Stimulated activated CD8-positive, alpha-beta memory T cell treated with anti-CD3 and anti-CD28 coated beads, Interleukin-7, amount 100 ng/mL, for 24 hours (primary cell): ENCODE results near the gene EHMT1.

ENCODE experiments used
- DNase-seq: peaks from one replicate; pipeline ENCODE4 v3.0.0-alpha.2; 2020; ENCODE audit warnings: low read depth

EHMT1 gene

DNA sequence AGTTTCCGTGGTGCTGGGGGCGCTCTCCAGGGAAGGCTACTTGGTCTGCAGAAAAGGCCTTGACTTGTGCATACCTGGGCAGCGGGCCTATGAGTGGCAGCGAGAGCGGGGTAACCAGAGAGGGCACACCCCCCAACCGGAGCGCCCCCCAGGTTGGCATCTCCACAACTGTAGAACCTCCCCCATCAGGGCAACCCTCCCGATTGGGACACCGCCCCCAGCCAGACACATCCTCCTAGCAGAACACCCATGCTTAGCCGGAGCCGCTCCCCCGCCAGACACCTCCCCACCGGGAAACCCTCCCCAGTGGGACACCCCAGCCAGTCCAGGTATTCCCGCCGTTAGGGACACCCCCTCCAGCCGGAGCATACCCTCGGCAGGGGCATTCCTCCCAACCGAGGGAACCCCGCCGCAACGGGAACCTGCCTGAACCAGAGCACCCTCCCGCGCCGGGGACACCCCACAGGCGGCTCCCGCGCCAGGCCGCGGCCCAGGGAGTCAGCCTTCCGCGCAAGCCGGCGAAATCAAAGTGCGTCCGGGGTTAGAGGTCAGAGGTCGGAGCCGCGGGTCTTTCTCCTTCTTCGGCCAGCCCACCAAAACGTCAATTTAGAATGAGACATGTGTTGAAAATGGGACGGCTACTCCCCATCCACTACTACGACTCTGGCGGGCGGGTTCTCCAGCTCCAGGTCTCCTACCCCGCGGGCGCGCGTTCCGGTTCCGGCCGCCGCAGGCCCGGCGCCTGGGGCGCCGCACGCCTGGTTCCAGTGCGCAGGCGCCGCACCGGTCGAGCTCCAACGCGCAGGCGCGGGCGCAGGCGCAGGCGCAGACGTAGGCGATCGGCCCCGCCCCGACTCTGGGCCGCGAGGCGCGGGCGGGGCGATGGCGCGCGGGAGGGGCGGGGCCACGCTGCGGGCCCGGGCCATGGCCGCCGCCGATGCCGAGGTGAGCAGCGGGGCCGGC, at the start of gene EHMT1:
Gene EHMT1, plus strand, starts transcription at position 901 of the 963 bp plus-strand sequence. Its CDS starts 24 bp downstream, at position 925.
- peak; percentile 74 for DNase-seq

DNA sequence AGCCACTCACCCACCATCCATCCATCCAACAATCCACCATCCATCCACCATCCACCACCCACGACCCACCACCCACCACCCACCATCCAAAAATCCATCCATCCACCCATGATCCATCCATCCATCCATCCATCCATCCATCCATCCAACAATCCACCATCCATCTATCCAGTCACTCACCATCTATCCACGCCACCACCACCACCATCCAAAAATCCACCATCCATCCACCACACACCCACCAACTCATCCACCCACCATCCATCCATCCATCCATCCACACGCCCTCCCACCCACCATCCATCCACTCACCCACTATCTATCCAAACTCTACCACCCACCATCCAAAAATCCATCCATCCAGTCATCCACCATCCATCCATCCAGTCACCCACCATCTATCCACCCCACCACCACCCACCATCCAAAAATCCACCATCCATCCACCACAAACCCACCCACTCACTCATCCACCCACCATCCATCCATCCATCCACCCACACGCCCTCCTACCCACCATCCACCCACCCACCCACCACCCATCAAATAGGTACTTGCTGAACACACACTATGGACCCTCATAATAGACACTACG, 49.1 kb upstream of the EHMT1 start:
- no peak for DNase-seq

DNA sequence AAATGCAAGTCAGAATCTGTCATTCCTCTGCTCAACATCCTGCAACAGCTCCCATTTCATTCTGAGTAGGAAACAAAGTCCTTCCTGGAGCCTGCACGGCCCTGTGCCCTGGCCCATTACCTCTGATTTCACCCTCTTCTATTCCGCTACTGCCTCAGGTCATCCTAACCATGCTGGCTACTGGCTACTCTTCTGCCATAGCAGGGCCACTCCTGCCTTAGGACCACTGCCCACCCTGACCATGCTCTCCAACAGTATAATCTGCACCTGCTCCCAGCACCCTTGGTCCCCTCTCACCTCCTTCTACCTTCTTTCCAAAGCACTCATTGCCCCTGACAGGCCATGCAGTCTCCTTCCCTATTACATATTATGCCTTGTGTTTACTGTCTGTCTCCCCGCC, 48.2 kb upstream of the EHMT1 start:
- DNase-seq = no peak

DNA sequence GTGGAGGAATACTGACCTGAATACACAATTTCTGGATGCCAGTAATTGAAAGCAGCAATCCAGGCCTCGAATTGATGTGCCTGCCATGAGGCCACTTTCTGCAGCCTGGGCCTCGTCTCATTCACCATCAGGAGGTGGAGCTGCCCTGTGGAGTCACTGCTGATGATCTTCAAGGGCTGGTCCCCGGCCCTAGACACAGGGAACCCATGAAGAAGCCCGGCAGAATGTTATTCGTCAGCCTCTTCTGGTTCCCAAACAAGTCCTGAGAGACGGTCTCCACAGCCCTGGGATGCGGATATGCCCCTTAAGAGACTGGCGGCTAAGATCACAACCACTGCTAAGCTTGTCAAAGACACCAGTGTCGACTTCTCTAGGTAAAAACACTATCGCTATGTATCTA, 44.6 kb upstream of the EHMT1 start:
- no peak for DNase-seq

DNA sequence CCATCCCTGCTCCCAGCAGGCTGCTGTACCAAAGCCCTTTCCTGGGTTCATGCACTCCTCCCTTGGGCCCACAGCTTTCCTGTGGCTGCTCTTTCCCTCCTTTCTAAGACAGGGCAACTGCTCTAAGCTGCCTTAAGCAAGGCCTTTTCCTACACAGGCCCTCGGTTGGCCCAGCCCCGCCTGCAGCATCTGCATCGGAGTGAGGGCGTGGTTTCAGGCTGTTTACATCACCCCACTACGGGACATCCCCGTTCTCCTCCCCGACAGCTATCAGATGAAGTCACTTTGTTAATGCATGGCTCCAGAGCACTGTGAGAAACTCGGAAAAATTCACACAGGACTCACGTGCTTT, 43.5 kb upstream of the EHMT1 start:
- DNase-seq = no peak

DNA sequence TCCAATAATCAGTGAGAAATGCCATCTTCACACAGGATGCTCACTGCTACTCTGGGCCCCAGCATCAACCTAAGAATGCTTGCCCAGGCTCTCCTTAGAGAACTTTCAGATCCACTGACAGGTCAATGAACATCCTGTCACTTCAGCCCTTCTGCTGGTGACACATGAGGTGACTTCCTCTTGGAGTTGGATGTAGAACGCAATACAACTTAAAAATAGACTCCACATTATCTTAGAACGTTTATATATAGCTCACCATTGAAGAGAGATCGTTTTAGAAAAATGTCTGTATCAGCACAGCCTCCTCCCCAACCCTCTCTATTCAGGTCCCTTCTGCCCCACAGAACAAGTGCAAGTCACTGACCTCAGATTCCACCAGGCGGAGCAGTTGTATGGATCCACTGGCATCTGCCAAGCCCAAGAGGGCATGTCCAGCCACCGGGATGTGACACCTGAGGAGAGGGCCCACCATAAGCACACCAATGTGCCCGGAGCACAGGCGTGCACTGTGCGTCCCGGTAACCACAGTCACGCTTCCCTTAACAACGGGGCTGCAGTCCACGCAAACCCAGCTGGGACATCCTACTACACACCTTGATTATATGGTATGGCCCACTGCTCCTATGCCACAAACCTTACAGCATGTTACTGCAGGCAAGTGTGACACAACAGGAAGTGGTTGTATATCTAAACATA, 42.9 kb upstream of the EHMT1 start:
- no peak for DNase-seq

DNA sequence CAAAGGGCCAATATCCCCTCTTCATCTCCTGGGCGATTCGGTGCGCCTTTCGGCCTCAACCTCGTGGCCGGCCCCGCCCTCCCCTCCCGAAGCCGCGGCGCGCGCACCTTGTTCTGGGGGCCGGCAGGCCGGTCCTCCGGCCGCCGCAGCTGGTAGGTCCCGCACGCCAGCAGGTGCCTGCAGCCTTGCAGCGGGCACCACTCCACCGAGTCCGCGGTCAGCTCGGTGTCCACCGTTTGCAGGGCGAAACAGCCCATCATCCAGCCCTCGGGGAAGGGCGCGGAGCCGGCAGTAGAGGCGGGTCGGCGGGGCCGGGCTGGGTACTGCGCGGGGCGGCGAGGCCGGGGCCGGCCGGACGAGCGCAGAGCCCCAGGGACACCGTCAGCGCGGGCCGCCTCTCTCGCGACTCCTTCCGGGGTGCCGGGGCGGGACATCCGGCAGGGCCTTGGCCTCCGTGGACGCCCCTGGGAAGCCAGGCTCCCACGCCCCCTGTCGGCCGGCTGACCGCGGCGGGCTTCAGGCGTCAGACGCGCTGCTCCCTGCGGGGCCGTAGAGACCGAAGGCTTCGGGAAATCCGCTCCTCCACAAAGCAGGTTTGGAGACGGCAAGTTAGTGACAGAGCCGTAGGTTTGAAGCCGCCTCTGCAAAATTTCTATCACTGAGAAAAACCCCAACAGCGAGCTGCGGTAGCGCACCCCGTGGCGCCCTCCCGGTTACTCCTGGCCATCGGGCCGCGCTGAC, 40.1 kb upstream of the EHMT1 start, which contains the start of gene DPH7:
Gene DPH7, minus strand, starts transcription at position 408 of the 741 bp plus-strand sequence. Its CDS starts 148 bp downstream, at position 260.
- DNase-seq = peak; percentile 96

DNA sequence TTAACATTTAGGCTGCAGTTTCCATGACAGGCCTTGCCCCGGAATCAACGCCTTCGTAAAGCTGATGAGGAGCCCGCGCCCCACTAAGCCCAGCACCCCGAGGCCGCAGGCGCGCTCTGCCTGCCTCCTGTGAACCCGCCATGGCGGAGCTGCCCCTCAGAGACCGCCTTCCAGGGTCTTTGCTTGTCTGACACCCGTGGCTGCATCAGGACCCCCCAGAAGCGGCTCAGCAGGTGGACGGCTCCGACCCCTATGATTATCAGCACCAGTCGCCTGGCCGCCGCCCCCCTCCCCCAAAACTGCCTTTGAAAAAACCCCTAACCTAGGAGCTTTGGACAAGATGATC, 39.6 kb upstream of the EHMT1 start:
- no peak for DNase-seq

DNA sequence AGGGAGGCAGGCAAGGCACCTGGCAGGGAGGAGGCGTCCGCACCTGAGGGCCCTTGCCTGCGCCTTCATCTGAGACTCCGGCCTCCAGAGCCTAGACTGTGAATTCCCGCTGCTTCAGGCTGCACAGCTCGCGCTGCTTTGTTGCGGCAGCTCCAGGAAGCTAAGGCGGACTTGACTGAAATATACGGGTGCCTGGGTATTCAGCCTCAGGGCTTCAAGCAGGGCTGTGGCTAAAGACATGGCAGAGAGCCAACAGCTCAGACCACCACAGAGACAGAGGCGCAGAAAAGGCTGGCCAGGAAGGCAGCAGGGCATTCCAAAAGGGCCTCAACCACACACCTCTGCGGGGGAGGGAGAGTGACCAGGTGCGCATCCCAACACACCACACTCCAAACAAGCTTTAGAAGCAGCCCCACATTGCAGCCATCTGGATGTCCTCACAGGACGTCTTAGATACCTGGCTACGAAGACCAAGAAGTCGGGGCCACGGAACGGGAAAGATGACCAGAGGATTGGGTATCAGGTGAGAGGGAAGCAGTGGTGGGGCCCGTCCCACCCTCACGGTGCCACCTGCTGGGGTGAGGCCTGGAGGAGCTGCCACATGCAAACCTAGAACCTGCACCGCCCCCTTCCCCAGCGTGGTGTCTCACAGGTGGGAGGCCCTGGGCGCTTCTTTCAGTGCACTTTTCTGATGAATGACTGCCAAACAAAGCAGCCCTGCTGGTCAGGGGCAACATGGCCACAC, 38.4 kb upstream of the EHMT1 start:
- no peak for DNase-seq

DNA sequence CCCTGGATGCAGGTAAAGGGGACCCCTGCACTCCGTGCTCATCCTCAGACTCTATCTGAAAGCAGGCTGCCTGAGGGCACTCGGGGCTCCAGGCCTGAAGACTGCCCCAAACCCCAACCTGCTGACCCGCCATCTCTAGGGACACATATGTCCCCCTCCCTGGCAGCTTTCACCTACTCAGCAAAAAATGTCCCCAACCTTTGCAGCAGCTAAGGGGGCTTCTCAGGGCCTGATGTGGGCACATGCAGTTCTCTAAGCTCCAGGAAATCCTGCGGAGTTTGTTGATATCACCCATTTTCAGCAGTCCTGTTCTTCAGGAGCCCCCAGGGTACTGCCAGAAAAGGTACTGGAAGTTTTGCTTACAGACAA, 37.9 kb upstream of the EHMT1 start:
- no peak for DNase-seq

DNA sequence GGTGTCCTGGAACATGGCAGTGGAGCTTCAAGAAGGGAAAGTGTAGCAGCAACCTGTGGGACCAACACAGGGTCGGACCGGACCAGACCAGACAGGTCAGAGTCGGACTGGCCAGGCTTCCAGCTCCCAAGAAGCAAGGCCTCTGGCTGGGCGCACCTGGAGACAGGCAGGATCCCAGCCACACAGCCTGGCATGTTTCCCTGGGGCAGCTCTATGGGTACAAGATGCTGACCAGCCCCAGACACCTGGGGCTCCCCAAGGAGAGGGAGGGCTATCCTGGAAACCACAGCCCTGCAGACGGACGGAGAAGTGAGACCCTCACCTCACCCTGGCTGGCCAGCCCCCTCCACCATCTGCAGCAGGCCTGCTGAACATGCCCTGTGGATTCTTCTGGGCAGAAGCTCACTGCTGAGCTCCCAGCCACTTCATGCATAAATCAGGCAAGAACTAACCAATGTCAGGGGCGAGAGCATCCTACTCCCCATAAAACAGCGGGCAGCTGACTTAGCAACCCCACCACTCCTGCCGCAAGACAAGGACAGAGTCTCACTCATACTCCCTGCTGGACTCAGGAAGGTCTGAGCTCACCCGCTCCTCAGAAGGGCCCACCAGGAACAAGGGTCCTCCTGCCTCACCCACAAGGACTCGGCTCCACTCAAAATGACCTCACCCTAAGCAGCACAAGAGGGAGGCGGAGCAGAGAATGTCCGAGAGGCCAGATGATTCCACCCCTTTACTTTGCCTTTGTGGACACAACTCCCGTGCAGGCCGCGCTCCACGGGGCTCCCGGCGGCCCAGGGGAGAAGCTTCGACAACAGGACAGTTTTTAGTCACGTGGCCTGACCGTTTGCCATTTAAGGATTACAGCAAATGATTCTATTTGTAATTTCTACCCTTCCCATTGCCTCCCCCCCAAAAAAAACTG, 37.2 kb upstream of the EHMT1 start:
- DNase-seq = no peak

DNA sequence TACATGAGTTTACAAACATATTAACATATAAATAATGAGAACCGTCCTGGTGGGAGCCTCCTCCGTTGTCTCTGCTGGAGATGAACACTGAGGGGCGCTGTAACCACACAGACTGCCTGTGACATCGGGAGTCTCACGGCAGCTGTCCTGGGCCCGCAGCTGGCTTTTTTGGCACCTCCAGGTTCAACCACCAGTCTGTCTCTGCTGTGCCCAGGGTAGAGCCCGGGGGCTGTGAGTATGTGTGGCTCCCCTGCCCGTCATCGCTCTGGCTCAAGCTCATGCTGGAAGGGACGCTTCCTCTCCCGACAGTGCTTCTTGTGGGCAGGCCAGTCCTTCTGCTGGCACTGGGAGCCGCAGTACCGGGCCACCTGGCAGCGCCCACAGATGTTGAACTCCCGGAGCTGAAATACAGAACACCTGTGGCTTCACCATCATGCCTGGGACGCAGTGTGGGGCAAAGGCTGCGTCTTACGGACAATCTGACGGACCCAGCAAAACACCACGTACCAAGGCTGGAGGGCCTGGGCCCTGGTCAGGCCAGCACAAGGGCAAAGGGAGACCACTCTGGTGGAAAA, 36.4 kb upstream of the EHMT1 start:
- no peak for DNase-seq

DNA sequence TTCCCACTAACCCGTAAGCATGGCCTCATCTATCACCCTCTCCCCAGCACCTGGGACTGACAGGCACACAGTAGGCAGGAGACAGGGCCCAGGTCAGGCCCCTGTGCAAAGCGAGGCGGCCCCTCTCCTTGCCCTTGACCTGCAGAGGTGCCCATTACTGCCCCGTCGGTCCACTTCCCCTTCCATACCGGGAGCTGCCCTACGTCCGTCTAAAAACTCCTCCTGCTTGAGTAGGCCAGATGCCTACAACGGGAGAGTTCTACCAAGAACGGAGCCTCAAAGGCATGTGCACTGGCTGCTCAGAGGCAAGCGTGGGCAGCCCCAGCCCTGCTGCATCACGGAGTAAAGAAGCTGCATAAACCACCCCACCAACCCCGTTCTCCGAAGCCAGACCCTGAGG, 35.5 kb upstream of the EHMT1 start:
- DNase-seq = no peak

DNA sequence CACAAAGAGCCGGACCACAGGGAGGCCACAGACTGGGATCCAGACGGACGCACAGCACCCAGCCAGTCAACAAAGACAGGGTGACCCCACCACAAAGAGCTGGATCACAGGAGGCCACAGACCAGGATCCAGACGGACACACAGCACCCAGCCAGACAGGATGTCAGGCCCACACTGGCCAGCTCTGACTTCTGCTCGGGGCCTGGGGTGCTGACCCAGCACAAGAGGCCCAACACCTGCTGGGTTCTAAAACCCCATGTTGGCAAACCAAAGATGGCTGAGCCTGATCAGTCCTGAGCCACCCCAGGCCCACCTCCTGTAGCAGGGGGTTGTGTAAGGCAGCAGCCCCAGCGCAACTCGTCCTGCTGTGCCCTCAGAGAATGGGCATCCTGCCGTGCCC, 34.8 kb upstream of the EHMT1 start:
- no peak for DNase-seq

DNA sequence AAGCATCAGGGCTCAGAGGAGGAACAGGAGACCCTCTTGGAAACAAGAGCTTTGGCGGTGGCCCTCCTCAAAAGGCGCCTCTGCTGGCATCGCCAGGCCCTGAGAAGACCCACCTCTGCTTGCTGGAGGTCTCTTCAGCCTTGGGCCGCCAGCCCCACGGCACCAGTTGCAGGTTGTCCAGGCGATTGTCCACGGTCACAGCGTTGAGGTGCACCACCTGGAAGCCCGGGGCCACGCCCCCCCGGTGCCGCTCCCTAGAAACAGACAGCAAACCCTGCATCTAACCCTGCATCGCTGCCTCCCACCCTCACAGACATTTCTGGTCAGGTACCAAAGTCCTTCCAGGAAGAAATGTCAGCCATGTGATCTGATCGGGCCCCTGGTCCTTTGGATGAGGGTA, 32.0 kb upstream of the EHMT1 start:
- no peak for DNase-seq

DNA sequence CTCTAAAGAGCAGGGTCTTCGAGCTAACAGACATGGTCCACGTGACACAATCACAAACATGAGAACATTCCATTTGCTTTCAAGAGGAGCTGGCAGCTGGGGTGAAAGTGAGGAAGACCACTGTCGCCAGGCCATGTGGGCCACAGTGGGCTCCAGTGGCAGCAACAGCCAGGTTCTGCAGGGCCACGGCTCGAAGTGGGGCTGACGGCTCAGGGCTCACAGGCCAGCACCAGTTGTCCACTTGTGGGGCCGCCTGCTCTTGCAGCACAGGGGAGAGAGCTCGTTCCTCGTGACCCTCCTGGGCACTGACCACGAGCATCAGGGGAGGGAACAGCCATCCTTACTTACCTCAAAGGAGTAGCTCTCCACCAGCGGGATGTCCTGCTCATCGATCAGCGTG, 30.5 kb upstream of the EHMT1 start:
- DNase-seq = no peak

DNA sequence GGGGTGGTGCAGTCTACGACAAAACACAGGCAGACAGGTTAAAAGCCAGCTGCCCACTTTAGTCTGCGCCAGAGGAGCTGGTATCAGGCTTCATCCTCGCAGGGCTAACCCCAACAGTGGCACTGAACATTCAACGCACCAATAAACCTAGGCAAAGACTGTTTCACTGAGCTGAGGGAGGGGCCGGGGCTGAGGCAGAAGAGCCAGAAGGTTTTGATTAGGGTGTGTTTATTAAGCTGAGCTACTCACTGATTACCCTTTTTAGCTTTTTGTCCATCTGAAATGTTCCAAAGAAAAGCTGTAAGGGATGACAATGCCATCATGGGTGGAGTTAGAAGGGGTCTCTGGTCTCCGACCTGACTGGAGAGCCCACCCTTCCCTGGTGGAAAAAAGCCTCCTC, 29.9 kb upstream of the EHMT1 start:
- DNase-seq = no peak

DNA sequence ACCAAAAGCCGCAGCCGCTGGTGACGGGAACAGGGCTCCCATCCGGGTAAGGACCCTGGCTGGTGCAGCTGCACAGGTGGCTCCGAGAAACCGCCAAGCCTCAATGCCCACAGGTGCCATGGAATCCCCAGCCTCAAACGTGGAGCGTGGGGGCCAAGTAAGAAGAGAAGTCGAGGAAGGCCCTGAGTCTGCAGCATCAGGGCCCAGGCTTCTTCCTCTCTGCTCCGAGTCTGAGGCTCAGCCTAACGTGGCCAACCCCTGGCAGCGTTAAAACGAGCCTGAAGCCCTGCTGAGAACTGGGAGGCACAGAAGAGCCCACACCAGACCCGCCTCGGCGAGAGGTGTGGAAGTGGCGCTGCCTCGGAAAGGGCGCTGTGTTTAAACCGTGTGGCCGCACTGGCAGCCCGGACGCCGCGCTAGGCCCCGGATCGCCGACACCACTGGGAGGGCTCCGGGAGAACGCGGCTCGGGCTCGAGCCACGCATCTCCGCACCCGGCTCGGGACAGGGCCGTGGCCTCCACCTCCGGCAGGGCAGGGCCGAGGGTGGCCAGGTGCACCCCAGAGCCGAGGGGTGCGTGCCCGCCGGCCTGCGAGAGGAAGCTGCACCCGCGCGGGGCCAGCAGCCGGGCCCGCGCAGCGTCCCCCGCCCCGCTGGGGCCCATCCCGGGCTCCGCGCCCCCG, 29.2 kb upstream of the EHMT1 start:
- DNase-seq = no peak

DNA sequence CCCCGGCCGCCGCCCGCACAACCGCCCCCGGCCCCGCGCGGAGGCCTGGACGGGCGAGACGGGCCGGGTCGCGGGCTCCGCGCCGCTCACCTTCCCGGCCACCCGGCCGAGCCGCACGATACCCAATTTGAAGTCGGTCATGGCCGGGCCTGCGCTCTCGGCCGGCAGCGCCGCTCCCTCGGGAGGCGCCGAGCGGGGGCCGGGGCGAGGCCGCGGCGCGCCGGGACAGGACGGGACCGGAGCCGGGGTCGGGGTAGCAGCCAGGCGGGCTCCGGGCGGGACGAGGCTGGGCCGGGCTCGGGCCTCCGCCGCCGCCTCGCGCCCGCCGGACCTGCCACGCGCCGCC, 28.7 kb upstream of the EHMT1 start:
- DNase-seq = no peak
